MCF 10A (cell line): ENCODE measurements around the gene UBA1. TPM values are rescaled to one million over a fixed set of nuclear protein-coding genes. Genes with fewer than 3 reads are reported as not detected.

Experiments
- BruUV-seq: library from RNA; stranded (reverse); fragments of 400-500 nt; replicated peaks from 2 replicates; lab custom pipeline; 2021; lab: Mats Ljungman, UMichigan
- CTCF ChIA-PET: fragments of 300-600 bp; sonication (Branson Sonifier 250); formaldehyde crosslinking; extraction: SDS; loops from one replicate; lab custom pipeline; 2021; ENCODE audit warnings: antibody characterized with exemption, inconsistent platforms; lab: Yijun Ruan, JAX
- POLR2A ChIA-PET: fragments of 300-600, 350-650 bp; sonication (Branson Sonifier 250); formaldehyde crosslinking; extraction: SDS; loops from one replicate; lab custom pipeline; 2020; ENCODE audit warnings: antibody characterized with exemption, inconsistent platforms; lab: Yijun Ruan, JAX
- DNase-seq: peaks from one replicate; pipeline ENCODE4 v3.0.0-alpha.2; 2018; ENCODE audit not compliant: unreplicated experiment
- H3K27ac Mint-ChIP-seq: one replicate; pipeline ENCODE4 v1.8.0; 2022; ENCODE audit warnings: mild to moderate bottlenecking, low read depth, mixed read lengths; ENCODE audit not compliant: unreplicated experiment
- H3K27me3 Mint-ChIP-seq: one replicate; pipeline ENCODE4 v1.8.0; 2022; ENCODE audit warnings: mixed read lengths; ENCODE audit not compliant: insufficient read depth, unreplicated experiment
- H3K36me3 Mint-ChIP-seq: one replicate; pipeline ENCODE4 v1.8.0; 2022; ENCODE audit warnings: mild to moderate bottlenecking, moderate library complexity, mixed read lengths; ENCODE audit not compliant: insufficient read depth, unreplicated experiment
- H3K4me1 Mint-ChIP-seq: one replicate; pipeline ENCODE4 v1.8.0; 2022; ENCODE audit warnings: mixed read lengths; ENCODE audit not compliant: insufficient read depth, unreplicated experiment
- H3K4me3 Mint-ChIP-seq: one replicate; pipeline ENCODE4 v1.8.0; 2022; ENCODE audit warnings: mild to moderate bottlenecking, moderate library complexity, mixed read lengths; ENCODE audit not compliant: unreplicated experiment
- H3K9me3 Mint-ChIP-seq: one replicate; pipeline ENCODE4 v1.8.0; 2022; ENCODE audit warnings: mixed read lengths; ENCODE audit not compliant: unreplicated experiment
- intact Hi-C: fragments of 100-400 bp; cut with micrococcal nuclease; formaldehyde crosslinking; loops from 2 replicates; pipeline ENCODE4 v1.14.1; 2022
- total RNA-seq: library from RNA; stranded (reverse); gene quantifications from 2 replicates; pipeline ENCODE4 v1.2.3, GENCODE V29; 2022
- TF ChIP-seq, protein P1 (sequence below): fragments of 200-600 bp; IDR thresholded peaks from one replicate; pipeline ENCODE4 v1.8.0; 2022; ENCODE audit warnings: antibody characterized with exemption, mild to moderate bottlenecking; ENCODE audit not compliant: unreplicated experiment

Gene UBA1
- total RNA-seq, 1 experiment from 2014 or later = 248 TPM

DNA sequence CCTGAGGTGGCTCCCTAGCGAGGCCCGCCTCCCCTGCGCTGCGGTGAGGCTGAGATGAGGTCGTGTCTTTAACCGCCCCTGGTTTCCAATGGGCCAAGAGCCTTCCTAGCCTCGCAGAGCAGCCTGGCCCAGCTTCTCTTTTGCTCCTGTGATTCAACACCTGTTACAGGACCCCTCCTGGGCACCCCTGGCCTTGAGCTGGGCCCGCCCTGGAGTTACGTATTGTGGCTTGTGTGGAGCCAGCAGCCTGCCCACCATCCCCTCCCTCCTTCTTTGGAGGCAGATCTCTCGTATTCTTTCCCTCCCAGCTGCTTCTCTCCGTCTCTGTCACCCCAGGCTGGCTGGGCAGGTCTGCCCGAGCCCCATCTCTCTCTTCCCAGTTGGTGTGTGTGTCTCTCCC is 19.3 kb upstream of the UBA1 start:
- POLR2A ChIA-PET = no interaction called here
- CTCF ChIA-PET = interaction anchor here (0.6 kb wide), 1 partner anchor 10 kb away, joined by 3 read pairs; no protein-coding TSS in a partner anchor
- Mint-ChIP-seq H3K4me3 (no peak overlapping the region), H3K27me3 (peaks cover 98% of the 10 kb centered on the region), H3K36me3 (peaks cover 61% of the 10 kb centered on the region), H3K27ac (no peak overlapping the region), H3K4me1 (peaks cover 15% of the 10 kb centered on the region), H3K9me3 (no peaks in the 10 kb centered on the region)
- no TSS peak for BruUV-seq
- TF ChIP-seq, protein P1, sequence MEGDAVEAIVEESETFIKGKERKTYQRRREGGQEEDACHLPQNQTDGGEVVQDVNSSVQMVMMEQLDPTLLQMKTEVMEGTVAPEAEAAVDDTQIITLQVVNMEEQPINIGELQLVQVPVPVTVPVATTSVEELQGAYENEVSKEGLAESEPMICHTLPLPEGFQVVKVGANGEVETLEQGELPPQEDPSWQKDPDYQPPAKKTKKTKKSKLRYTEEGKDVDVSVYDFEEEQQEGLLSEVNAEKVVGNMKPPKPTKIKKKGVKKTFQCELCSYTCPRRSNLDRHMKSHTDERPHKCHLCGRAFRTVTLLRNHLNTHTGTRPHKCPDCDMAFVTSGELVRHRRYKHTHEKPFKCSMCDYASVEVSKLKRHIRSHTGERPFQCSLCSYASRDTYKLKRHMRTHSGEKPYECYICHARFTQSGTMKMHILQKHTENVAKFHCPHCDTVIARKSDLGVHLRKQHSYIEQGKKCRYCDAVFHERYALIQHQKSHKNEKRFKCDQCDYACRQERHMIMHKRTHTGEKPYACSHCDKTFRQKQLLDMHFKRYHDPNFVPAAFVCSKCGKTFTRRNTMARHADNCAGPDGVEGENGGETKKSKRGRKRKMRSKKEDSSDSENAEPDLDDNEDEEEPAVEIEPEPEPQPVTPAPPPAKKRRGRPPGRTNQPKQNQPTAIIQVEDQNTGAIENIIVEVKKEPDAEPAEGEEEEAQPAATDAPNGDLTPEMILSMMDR = no peak
- DNase-seq = no peak
- intact Hi-C loops = no loop called here

DNA sequence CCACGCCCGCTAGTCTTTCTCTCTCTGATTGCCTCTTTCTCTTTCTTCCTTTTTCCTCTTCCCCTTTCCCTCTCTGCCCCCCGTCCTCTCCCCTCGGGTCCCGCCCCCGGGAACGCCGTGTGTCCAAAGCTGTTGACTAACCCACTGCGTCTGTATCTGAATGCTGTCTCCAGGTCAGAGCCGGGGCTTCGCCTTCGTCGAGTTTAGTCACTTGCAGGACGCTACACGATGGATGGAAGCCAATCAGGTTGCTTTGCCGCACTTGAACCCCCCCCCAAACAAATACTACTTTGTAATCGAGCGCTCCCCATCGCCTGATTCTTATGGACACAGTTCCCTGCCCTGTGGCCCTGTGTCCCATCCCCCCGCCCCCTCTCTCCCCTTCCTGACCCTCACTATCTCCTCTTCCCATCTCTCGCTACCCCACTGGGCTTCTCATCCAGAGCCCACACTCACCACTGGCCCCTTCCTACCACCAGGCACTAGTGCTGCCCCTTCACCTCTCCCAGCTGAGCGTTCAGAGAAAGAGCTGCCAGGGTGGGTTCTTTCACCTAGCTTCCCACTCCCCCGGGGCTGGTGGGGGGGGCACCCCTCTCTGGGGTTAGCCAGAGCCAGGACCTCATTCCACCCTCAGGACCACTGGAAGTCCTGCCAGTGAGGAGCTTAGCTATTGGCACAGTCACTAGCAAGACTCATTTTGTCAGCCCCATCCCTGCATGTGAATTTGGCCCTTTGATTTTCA is 18.6 kb upstream of the UBA1 start:
- H3K27me3 Mint-ChIP-seq = peaks cover 98% of the 10 kb centered on the region
- peaks cover 19% of the 10 kb centered on the region for H3K4me1 Mint-ChIP-seq
- H3K4me3 Mint-ChIP-seq = no peak overlapping the region
- ChIA-PET POLR2A (no interaction called here), CTCF (interaction anchor here (0.6 kb wide), 1 partner anchor 10 kb away, joined by 3 read pairs; no protein-coding TSS in a partner anchor)
- no peaks in the 10 kb centered on the region for H3K9me3 Mint-ChIP-seq
- H3K36me3 Mint-ChIP-seq = peaks cover 64% of the 10 kb centered on the region
- TF ChIP-seq, protein P1 = no peak
- intact Hi-C loops = no loop called here
- H3K27ac Mint-ChIP-seq = no peak overlapping the region
- DNase-seq = no peak
- no TSS peak for BruUV-seq

DNA sequence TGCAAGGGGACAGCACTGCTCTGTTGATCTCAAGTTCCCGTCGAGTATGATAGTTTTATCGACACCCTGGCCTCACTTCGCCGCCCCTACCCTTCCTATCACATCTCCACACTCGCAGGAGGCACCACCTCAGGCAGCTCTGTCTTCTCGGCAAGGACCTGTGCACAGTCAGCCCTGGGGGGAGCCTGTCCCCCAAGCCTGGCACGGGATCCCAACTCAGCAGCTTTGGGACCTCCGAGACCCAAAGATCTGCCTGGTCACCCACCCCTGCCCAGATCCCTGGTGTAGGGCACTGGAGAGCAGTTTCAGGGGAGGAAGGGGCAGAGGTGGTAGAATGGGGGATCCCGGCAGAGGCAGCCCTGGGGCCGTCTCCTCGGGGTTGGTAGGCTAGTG is 18.0 kb upstream of the UBA1 start:
- peaks cover 98% of the 10 kb centered on the region for H3K27me3 Mint-ChIP-seq
- BruUV-seq = no TSS peak
- DNase-seq = no peak
- H3K36me3 Mint-ChIP-seq = peaks cover 59% of the 10 kb centered on the region
- TF ChIP-seq, protein P1 = no peak
- H3K4me3 Mint-ChIP-seq = no peak overlapping the region
- H3K9me3 Mint-ChIP-seq = no peaks in the 10 kb centered on the region
- ChIA-PET CTCF (no interaction called here), POLR2A (no interaction called here)
- intact Hi-C loops = no loop called here
- H3K27ac Mint-ChIP-seq = no peak overlapping the region
- peaks cover 19% of the 10 kb centered on the region for H3K4me1 Mint-ChIP-seq

DNA sequence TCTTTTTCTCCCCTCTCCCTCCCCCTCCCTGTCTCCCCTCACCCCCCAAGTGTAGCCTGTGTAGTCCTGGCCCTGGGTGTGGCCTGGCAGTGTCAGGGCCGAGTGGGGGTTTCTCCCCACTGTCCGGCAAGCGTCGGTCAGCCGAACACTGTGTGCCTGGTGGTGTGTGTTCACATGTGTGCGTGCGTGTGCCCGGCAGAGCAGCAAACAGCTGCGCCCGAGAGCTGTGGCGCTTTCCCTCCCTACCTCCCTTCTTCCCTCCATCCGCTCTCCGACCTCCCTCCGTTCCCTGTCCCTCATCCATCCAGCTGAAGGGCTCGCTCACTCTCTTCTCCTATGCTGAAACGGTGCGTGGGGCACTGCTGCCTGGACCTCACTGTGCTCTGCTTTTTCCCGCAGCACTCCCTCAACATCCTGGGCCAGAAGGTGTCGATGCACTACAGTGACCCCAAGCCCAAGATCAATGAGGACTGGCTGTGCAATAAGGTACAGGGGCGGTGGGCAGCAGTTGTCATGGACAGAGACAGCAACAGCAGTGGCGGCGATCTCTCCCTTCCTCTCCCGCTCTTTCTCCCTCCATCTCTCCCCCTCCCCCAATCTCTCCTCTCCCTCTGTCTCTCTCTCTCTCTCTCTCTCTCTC is 17.4 kb upstream of the UBA1 start:
- CTCF ChIA-PET = interaction anchor here (0.6 kb wide), 1 partner anchor 95 kb away, joined by 3 read pairs; no protein-coding TSS in a partner anchor

More for the DNA sequence above, 17.4 kb upstream of the UBA1 start:
- POLR2A ChIA-PET = no interaction called here
- DNase-seq = no peak
- H3K36me3 Mint-ChIP-seq = peaks cover 59% of the 10 kb centered on the region
- TF ChIP-seq, protein P1 = no peak
- intact Hi-C loops = no loop called here
- H3K27ac Mint-ChIP-seq = no peak overlapping the region
- H3K9me3 Mint-ChIP-seq = no peaks in the 10 kb centered on the region
- H3K4me1 Mint-ChIP-seq = peaks cover 19% of the 10 kb centered on the region
- peaks cover 97% of the 10 kb centered on the region for H3K27me3 Mint-ChIP-seq
- no TSS peak for BruUV-seq
- no peak overlapping the region for H3K4me3 Mint-ChIP-seq
